HG03196 (cell line): ENCODE results near the gene ARL5B.
"Not testable (repeated sequence)": the region's sequence is repeated elsewhere in the genome, so short reads cannot be mapped to it uniquely, and the experiment has no call there.

Experiments
- ATAC-seq: cut with Tn5 transposase; IDR thresholded peaks from one replicate; pipeline ENCODE4 v1.9.1; 2021; ENCODE audit not compliant: unreplicated experiment

ARL5B gene, protein sequence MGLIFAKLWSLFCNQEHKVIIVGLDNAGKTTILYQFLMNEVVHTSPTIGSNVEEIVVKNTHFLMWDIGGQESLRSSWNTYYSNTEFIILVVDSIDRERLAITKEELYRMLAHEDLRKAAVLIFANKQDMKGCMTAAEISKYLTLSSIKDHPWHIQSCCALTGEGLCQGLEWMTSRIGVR

DNA sequence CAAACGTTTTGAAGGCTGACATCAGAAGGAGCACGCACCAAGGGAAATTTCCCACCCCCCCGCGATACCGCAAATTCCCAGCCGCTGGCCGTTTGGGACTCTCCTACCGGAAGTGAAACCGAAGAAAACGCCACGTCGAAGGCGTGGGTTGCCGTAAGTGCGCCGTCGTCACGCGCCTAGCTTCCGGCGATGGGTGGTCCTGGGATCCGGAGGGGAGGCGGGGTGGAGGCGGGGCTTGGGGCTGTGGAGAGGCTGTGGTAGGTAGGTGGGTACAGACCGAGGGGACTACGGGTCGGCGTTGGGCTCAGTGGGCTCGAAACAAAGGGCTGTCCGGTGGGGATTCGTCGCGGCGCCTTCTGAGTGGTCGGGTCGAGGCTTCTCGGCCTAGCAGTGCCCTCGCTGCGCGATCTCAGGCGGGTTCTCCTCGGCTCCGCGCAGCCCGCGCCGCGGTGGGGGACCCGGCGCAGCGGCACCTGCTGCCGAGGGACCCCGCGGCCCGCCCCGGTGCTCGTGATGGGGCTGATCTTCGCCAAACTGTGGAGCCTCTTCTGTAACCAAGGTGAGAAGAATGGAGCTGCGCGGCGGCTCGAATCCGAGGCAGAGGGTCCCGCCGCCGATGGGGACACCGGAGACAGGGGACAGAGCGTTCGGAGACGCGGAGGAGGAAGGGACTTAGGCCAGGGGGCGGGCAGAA is at the start of gene ARL5B:
Gene ARL5B (plus strand): TSS at position 307 of the 694 bp plus-strand sequence. CDS start 207 bp downstream, at position 514.
- ATAC-seq: peak; percentile 93

DNA sequence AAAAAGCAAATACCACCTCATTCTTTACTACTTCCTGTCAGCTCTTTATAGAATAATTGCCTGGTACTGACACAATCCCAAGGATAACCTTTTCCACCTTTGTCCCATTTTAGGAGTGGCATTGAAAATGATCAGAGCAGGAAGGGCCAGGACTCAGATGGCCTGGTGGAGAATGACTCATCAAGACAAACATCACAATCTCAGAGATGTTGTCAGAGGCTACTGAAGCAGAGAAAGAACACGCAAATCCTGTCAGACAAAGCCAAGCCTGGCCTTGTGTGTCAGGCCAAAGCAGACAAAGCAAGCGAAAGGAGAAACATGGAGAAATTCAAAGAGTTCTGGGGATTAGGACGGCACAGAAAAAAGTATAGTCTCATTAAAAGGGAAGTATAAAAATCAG is 48.7 kb upstream of the ARL5B start:
- no peak for ATAC-seq

DNA sequence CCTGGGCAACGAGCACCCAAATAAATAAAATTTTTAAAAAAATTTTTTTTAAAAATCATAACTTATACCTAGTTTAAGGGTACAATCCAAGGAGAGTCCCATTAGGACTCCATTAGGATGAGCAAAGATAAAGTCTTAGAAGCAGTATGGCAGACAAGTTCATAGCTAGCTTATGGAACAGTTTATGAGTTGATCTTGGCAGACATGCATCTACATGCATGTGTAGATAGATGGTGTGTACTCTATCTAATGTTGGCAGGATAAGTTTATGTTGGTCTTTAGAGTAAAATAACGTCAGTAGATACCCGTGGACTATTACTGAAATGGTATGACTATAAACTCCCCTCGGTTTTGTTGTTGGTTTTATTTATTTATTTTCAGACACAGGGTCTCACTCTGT is 48.1 kb upstream of the ARL5B start:
- ATAC-seq: no peak

DNA sequence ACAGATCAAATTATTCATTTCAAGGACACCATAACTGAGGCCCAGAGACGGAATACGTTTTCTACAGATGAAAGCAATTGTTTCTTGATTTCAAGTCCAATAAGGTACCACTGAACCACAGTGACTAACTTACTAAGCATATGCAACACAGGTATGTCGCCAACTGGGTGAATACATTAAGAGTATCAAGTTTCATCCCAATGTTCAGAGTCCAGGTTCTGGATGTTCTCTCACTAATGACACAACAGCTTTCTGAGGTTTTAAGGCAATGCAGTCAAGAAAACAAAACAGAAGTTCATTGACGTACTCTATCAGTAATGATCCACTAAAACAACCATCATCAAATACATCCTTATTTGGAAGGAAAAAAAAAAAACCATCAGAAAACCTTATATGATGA is 43.6 kb upstream of the ARL5B start:
- no peak for ATAC-seq

DNA sequence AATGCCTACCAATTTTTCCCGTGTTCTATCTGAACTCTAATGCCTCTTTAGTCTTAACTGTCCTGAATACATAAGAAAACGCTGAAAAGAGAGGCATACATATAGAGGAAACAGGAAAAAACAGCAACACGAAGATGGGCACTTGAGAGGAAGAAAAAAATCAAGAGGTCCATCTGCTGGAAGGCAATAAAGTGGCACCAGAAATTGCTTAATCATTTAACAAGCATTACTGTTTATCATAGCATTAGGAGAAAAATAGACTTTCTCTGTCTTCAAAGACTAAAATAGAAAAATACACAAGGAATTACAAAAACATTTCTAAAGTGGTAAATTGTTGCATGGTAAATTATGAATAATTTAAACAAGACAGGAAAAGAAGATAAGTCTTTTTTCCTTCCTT is 42.9 kb upstream of the ARL5B start:
- no peak for ATAC-seq

DNA sequence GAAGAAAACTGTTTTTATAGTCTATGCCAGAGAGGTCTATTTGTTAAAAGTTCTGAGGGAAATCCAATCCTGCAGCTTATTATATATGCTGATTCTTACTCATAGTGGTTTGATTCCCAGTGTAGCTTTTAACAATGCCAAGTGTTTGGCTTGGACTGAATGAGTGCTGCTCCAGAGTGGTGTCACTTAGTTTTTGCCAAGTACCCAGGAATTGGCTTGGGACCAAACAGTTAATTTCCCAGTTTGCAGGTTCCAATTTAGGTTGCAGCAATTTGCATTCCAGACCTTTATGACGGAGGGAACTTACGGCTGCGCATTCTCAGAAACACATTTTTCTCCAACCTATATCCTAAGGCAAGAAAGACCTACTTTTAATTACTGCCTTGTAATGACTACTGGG is 40.2 kb upstream of the ARL5B start:
- no peak for ATAC-seq

DNA sequence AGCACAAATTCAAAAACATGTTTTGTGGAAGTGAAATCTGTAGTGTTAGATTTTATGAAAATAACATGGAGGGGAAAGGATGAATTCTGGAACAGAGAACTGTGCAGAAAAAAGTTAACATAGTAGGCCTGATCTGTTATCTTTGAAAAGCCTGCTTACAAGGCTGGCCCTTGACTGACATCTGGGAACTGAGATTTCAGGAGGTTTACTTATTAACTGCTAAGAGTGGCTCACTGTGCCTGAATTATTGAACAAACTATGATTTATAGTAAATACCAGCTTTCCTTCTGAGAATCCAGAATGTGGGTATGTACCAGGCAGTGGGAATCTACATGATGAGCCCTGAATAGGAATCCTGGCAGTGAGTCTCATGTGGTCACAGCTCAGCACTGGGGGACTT is 38.4 kb upstream of the ARL5B start:
- no peak for ATAC-seq

DNA sequence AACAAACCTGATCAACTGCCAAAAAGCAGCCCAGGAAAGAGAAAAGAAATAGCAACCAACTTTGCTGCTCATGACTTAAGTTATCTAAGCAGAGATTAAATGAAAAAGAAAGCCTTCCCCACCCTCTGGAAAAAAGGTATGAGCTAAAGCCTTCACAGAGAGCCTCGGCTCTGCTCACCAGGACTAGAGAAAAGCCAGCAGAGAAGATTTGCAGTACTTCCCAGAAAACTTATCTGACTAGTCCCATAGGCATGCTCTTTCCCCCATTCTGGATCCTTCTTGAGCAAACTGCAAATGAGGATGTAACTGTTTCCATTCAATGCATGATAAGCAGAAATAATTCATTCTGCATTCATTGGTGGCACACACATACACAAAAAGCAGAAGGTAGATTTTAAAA is 35.6 kb upstream of the ARL5B start:
- ATAC-seq: not testable (repeated sequence)

DNA sequence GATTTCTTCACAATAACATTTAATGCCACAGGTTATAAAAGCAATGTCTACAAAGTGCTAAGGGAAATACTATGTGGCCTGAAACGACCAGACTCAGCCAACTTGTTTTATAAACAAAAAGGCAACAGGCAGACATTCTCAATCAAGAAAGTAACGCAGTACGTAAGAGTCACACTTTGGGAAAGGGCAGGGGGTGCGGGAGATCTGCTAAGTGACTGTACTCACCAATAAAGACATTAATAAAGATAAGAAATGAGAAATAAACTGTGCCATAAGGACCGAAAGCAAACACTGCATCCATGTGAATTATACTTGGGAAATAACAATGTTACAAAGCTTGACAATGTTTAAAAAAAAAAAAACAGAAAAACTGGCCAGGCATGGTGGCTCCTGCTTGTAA is 33.3 kb upstream of the ARL5B start:
- ATAC-seq: no peak

DNA sequence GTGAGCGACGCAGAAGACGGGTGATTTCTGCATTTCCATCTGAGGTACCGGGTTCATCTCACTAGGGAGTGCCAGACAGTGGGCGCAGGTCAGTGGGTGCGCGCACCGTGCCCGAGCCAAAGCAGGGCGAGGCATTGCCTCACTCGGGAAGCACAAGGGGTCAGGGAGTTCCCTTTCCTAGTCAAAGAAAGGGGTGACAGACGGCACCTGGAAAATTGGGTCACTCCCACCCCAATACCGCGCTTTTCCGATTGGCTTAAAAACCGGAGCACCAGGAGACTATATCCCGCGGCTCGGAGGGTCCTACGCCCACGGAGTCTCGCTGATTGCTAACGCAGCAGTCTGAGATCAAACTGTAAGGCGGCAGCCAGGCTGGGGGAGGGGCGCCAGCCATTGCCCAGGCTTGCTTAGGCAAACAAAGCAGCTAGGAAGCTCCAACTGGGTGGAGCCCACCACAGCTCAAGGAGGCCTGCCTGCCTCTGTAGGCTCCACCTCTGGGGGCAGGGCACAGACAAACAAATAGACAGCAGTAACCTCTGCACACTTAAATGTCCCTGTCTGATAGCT is 31.7 kb upstream of the ARL5B start:
- ATAC-seq: not testable (repeated sequence)

DNA sequence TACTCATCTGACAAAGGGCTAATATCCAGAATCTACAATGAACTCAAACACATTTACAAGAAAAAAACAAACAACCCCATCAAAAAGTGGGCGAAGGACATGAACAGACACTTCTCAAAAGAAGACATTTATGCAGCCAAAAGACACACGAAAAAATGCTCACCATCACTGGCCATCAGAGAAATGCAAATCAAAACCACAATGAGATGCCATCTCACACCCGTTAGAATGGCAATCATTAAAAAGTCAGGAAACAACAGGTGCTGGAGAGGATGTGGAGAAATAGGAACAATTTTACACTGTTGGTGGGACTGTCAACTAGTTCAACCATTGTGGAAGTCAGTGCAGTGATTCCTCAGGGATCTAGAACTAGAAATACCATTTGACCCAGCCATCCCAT is 26.7 kb upstream of the ARL5B start:
- not testable (repeated sequence) for ATAC-seq

DNA sequence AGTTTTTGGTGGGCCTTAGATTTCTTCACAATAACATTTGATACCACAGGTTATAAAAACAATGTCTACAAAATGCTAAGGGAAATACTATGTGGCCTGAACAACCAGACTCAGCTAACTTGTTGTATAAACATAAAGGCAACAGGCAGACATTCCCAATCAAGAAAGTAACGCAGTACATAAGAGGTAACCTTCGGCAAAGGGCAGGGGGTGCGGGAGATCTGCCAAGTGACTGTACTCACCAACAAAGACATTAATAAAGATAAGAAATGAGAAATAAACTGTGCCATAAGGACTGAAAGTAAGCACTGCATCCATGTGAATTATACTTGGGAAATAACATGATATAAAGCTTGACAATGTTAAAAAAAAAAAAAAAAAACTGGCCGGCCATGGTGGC is 23.2 kb upstream of the ARL5B start:
- no peak for ATAC-seq

DNA sequence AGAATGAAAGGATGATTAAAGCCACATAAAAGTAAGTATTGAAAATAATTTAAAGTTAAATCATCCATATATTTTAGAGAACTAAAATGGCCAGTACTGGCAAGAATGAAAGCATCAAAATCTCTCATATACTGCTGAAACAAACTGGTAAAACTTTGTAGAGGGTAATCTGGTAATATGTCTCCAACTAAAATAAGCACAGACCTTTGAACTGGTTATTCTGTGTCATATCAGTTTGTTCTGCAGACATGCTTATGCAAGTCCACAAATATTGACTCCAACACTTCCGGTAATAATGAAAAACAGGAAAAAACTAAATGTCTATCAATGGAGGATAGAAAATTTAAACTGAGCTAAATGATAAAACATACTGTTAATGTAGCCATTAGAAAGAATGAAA is 21.8 kb upstream of the ARL5B start:
- ATAC-seq: not testable (repeated sequence)

DNA sequence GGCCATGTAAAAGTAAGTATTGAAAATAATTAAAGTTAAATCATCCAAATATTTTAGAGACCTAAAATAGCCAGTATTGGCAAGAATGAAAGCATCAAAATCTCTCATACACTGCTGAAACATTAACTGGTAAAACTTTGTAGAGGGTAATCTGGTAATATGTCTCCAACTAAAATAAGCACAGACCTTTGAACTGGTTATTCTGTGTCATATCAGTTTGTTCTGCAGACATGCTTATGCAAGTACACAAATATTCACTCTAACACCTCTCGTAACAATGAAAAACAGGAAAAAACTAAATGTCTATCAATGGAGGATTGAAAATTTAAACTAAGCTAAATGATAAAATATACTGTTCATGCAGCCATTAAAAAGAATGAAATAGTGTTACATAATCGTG is 19.5 kb upstream of the ARL5B start:
- not testable (repeated sequence) for ATAC-seq

DNA sequence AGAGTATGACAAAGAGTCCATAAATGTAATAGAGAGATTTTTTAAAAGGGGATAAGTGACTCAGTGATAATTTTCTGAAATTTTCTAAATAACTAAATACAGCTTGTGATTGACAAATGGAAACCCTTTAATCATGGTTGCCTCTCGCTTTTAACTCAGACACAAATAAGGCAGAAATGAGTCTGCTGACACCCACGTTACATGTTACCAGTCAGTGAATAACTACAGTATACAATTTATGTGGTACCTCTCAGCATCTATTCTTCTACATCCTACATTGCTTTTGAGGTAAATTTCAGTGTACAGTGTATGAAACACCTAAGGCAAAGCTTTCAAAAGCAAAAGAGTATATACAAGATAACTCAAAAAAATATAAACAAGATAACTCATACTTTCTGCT is 12.1 kb upstream of the ARL5B start:
- ATAC-seq: no peak

DNA sequence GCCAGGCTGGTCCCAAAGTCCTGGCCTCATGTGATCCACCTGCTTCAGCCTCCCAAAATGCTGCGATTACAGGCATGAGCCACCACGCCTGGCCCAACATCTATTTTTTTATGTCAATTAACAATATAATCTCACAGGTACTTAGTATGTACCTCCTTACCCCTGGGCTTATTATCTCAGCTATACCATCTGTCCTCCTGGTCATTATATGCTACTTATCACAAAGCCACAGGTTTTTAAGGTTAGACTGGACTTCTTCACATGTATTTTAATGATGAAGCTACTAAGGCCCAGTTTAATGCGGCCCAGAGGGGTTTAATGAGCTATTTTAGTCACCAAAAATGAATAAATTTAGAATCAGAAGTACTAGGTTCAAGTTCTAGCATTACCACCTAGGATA is 11.3 kb upstream of the ARL5B start:
- ATAC-seq: no peak

DNA sequence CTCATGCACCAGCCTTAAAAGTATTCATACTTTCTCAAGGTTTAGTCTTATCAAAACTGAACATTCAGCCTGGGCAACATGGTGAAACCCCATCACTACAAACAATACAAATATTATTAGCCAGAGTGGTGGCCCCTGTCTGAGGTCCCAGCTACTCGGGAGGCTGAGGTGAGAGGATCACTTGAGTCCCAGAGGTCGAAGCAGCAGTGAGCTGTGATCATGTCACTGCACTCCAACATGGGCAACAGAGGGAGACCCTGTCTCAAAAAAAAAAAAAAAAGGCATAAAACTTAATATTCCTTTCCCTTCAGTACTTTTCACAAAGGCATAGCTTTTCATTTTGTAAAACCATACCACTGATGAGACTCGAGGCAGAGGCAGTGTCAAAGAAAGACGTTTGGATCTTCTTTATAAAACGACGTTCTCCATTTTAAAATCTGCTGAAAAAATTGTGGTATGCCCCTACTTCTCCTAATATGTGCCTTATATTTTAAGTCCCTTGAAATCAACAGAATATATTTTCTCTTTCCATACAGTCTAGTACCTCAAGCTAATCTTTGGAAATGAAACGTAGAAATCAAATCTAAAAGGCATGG is 9.8 kb upstream of the ARL5B start:
- ATAC-seq: no peak

DNA sequence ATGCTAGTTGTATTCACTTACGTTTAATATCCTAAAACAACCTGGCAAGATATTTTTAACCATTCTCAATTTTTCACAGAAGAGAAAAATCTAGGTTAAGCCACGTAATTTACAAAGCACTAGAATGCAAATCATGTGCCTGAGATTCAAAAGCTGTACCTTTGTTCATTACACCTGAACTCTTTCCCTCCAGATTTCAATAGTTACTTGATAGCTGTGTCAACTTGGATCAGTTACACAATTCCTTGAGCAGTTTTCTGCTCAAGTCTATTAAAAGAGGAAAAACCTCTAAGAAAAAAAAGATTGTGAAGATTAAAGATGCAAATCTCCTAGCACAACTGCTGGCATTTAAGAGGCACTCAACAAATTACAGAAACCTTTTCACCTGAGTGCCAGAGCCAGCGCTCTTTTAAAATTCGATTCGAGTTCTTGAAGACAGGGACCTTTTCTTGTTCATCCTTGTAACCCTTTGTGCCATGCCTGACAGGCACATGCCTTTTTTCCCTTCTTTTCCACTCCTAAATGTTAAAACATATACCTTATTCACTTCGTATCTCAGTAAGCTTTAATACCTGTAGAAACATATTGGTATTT is 8.7 kb upstream of the ARL5B start:
- ATAC-seq: no peak

DNA sequence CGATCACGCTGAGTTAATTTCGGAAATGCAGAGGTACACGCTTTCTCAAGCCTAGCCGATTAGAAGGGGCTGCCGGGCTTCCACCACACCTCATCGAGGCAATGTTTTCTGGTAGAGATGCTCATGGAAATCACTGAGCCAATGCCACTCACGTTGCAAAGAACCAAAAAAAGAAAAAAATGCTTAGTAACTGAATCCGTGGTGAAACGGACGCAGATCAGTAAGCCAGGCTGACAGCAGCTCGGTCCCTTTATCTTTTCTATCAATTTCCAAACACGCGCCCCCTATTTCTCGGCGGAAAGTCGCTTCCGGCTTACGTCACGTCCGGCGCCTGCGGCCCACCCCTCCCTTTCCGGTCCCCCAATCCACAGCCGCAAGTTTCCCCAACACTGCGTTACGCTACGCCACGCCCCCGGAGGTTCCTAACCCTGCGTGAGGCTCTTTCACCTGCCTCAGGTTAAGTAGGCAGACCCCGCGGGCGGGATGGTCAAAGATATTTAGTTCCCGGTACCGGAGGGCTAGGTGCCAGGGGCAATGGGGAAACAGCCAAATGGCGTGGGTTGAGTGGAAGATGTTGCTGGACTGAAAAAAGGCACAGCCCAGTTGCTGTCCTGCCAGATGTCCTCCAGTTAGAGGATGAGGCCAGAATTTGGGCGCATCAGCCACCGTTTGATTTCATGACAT is 7.8 kb upstream of the ARL5B start, which contains the start of gene NSUN6:
Gene NSUN6 (minus strand): TSS at position 264 of the 684 bp plus-strand sequence. CDS start 384 bp downstream, outside the sequence.
- peak; percentile 97 for ATAC-seq

DNA sequence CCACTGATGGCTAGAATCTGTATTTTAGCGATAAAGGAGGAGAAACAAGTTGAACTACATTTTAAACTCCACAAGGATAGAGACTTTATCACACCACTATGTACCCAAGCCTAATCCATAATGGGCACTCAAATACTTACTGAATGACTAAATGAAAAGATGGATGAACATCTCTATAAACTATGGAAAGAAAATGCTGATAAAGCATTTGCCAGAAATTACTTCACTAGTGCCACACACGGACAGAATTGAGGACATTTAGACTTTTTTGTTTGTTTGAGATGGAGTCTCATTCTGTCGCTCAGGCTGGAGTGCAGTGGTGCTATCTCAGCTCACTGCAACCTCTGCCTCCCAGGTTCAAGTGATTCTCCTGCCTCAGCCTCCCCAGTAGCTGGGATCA is 6.1 kb upstream of the ARL5B start:
- ATAC-seq: no peak

DNA sequence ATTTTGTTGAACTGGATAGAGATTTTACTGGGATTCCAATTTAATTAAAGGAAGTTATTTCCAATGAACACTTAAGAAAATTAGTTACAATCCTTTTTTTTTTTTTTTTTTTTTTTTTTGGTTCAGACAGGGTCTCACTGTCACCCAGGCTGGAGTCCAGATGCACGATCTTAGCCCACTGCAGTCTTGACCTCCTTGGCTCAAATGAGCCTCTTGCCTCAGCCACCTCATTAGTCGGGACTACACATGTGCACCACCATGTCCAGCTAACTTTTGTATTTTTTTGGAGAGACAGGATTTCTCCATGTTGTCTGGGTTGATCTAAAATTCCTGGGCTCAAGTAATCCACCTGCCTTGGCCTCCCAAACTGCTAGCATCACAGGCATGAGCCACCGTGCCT is 2.5 kb upstream of the ARL5B start:
- ATAC-seq: no peak
